GM21737 (cell line): ENCODE data around the gene SPSB4.
"Not testable (repeated sequence)": the region's sequence is repeated elsewhere in the genome, so short reads cannot be mapped to it uniquely, and the experiment has no call there.

Experiments used
- ATAC-seq: cut with Tn5 transposase; IDR thresholded peaks from one replicate; pipeline ENCODE4 v1.9.1; 2021; ENCODE audit warnings: mild to moderate bottlenecking, moderate library complexity; ENCODE audit not compliant: unreplicated experiment

Gene SPSB4

GRCh38 chr3:141114179-141114745 is 63.1 kb downstream of the SPSB4 start:
- no peak for ATAC-seq

DNA sequence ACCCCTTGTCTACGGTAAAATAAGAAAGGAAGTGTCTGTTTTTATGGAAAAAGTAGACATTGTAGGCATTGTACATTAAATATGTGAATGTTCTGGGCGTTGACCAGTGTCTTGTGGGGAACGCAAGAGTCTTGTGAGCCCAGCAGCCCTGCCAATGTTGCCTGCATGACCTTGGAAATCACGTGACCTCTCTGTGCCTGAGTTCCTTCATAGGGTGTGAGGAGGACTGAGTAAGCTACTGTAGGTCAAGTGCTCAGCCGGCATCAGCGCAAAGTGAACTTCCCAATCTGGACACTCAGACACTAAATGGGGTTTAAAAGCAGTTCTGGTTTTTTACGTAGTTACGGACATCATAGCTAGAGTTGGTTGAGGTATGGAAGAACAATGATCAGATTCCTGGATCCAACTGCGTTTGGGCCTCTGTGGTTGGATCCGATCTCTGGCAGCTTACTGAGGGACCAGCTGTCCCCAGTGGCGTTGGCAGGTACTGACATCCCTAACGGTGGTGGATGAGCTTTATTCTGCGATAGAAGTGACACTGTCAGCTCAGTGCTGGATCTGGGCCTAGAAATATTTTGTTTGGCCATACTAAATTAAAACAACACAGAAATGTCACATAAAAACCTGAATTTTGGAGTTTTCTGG is 63.8 kb downstream of the SPSB4 start:
- no peak for ATAC-seq

GRCh38 chr3:141115789-141116541 is 64.8 kb downstream of the SPSB4 start:
- ATAC-seq = no peak

GRCh38 chr3:141116721-141117120 is 65.6 kb downstream of the SPSB4 start:
- no peak for ATAC-seq

GRCh38 chr3:141117982-141118381 is 66.8 kb downstream of the SPSB4 start:
- ATAC-seq = not testable (repeated sequence)

DNA sequence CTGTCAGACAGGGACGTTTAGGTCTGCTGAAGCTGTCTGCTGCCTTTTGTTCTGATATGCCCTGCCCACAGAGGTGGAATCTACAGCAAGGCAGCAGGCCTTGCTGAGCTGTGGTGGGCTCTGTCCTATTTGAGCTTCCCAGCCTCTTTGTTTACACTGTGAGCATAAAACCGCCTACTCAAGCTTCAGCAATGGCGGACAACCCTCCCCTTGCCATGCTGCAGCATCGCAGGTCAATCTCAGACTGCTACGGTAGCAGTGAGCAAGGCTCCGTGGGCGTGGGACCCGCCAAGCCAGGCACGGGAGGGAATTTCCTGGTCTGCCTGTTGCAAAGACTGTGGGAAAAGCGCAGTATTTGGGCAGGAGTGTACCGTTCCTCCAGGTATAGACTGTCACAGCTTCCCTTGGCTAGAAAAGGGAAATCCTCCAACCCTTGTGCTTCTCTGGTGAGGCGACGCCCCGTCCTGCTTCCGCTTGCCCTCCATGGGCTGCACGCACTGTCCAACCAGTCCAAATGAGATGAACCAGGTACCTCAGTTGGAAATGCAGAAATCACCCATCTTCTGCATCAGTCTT is 71.4 kb downstream of the SPSB4 start:
- no peak for ATAC-seq

DNA sequence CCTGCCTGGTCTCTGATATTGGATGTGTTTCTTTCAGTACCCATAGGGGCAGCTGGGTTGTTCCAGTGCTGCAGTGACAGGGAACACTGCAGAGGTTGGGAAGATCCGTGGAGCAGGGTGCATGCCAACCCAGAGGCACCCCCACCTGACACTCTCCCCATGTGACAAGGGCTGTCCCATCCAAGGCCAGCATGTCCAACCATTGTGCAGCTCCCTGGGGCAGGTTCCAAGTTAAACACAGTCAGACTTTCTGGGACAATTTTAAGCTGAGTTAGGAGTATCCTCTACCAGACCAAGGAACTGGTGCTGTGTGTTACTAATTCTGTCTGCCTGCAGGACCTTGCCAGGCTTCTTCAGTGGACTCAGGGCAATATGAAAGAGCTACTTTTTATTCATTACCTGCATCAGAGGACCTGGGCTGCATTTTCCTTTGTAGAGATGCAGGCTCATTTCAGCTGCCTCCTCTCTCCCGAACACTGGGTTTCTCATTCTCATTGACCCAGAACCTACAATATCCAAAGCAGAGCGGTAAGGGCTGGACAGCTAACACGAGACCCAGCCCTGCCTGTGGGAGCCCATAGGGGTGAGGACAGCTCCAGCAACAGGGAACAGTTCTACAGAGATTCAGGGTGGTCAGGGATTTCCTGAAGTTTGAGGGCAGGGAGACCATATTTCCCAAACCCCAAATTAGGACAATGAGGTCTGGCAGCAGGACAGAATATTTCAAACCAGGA is 72.7 kb downstream of the SPSB4 start:
- ATAC-seq = no peak

- no peak for ATAC-seq
Measured at GRCh38 chr3:141124715-141125114, 73.6 kb downstream of the SPSB4 start.

- no peak for ATAC-seq
Measured at GRCh38 chr3:141125351-141125750, 74.2 kb downstream of the SPSB4 start.

GRCh38 chr3:141126661-141127343 is 75.7 kb downstream of the SPSB4 start:
- ATAC-seq = no peak

DNA sequence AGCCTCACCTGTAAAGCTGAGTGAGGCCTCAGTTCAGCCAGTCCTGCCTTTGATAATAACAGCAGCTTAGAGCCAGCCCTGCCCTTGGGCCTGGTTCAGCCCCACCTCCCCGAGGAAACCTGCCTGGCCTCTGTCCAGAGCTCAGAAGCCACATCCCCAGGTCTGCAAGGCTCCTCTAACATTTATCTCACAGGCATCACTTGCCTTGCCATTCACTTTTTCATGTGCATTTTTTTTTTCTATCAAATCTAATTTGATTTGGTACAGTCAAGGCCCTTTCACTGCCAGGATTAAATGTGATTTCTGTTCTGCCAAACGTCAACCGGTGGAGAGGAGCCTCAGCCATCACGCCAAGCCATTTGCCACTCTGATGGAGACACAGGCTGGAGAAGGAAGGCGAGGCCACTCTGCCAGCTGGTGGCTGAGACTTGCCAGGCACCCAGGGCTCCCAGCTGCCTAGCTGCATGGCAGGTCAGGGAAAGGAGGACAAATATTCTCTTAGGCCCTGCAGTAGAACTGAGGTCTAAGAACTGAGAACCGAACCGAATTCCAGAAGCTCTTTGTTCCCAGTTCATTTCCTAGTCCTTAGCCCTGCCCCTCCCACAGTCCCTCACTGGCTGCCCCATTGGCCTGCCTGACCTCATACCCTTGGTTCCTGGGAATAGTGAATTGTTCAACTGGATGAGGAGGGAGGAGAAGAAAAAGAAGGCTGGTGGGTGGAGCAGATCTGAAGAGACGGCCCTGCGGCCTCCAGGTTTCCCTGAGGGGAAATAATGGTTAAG is 76.4 kb downstream of the SPSB4 start:
- ATAC-seq = no peak

- ATAC-seq = no peak
Measured at GRCh38 chr3:141128126-141128777, 77.1 kb downstream of the SPSB4 start.

DNA sequence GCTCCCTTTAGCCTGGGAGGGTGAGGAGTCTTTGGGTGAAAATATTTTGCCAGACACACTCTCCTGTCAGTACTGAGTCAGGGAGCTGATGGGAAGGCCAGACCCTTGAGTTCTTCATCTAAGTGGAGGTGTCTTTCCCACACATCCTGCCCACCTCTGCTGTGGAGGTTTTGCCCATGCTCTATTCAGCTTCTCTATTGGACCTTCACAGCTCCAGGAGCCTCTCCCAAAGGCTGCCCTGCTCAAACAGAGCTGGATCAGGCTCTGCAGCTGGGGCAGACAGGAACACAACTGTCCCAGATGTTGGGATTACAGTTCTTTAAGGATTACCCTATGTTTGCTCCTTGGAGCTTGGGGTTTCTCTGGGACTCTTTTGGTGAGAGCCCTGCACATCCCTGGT is 77.9 kb downstream of the SPSB4 start:
- ATAC-seq = no peak

- no peak for ATAC-seq
Measured at GRCh38 chr3:141129541-141130011, 78.4 kb downstream of the SPSB4 start.

- ATAC-seq = no peak
Measured at GRCh38 chr3:141143517-141143916, 92.4 kb downstream of the SPSB4 start.

DNA sequence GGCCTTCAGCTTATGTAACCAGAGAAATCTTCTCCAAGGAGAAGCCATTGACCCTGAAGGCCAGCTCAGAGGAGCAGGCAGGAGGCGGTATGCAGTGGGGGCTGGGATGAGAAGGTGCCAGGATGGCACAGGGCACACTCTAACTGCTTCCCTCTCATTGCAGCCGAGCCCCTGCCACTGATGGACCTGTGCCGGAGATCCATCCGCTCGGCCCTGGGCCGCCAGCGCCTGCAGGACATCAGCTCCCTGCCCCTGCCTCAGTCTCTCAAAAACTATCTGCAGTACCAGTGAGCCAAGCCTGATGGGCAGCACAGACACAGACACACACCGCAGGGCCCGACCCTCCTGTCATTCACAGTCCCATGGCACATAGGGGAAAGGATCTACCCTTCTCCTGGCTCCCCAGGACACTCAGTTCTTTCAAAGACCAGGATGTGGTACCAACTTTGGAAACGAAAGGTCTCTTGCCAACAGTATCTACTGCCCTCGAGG is 95.9 kb downstream of the SPSB4 start:
- ATAC-seq = no peak

GRCh38 chr3:141147657-141148056 is 96.5 kb downstream of the SPSB4 start:
- no peak for ATAC-seq

GRCh38 chr3:141148169-141148568 is 97.0 kb downstream of the SPSB4 start:
- no peak for ATAC-seq

- ATAC-seq = no peak
Measured at GRCh38 chr3:141148770-141149169, 97.6 kb downstream of the SPSB4 start.
